GM18520 (cell line): ENCODE measurements around the gene MAGOH.

Source experiments
- ATAC-seq: cut with Tn5 transposase; IDR thresholded peaks from one replicate; pipeline ENCODE4 v1.9.1; 2021; ENCODE audit not compliant: unreplicated experiment

MAGOH gene

GRCh38 chr1:53270873-53271272 is 32.6 kb upstream of the MAGOH start:
- ATAC-seq: no peak

GRCh38 chr1:53270107-53270506 is 31.8 kb upstream of the MAGOH start:
- ATAC-seq: no peak

GRCh38 chr1:53267761-53268160 is 29.4 kb upstream of the MAGOH start:
- ATAC-seq: no peak

GRCh38 chr1:53266038-53266437 is 27.7 kb upstream of the MAGOH start:
- ATAC-seq: no peak

- ATAC-seq: no peak
Observed at GRCh38 chr1:53265581-53265980, 27.3 kb upstream of the MAGOH start.

- ATAC-seq: no peak
Observed at GRCh38 chr1:53264048-53264447, 25.7 kb upstream of the MAGOH start.

- no peak for ATAC-seq
Observed at GRCh38 chr1:53262000-53262399, 23.7 kb upstream of the MAGOH start.

GRCh38 chr1:53260631-53261247 is 22.4 kb upstream of the MAGOH start:
- ATAC-seq: no peak

- no peak for ATAC-seq
Observed at GRCh38 chr1:53259932-53260331, 21.6 kb upstream of the MAGOH start.

GRCh38 chr1:53258216-53258615 is 19.9 kb upstream of the MAGOH start:
- ATAC-seq: no peak

- no peak for ATAC-seq
Observed at GRCh38 chr1:53257454-53258081, 19.2 kb upstream of the MAGOH start.

GRCh38 chr1:53256511-53257453 is 18.5 kb upstream of the MAGOH start:
- ATAC-seq: no peak

- no peak for ATAC-seq
Observed at GRCh38 chr1:53255031-53255430, 16.7 kb upstream of the MAGOH start.

- no peak for ATAC-seq
Observed at GRCh38 chr1:53254011-53254640, 15.8 kb upstream of the MAGOH start.

GRCh38 chr1:53250325-53250724 is 12.0 kb upstream of the MAGOH start:
- ATAC-seq: no peak

- no peak for ATAC-seq
Observed at GRCh38 chr1:53249706-53250105, 11.4 kb upstream of the MAGOH start.

- no peak for ATAC-seq
Observed at GRCh38 chr1:53246261-53247134, 8.2 kb upstream of the MAGOH start.

- no peak for ATAC-seq
Observed at GRCh38 chr1:53244141-53244540, 5.8 kb upstream of the MAGOH start.

- ATAC-seq: no peak
Observed at GRCh38 chr1:53242381-53242780, 4.1 kb upstream of the MAGOH start.

- no peak for ATAC-seq
Observed at GRCh38 chr1:53241828-53242227, 3.5 kb upstream of the MAGOH start.
